Stimulated activated CD4-positive, alpha-beta T cell treated with anti-CD3 and anti-CD28 coated beads, Interleukin-12 subunit alpha, Interleukin-12 subunit beta, amount 100 ng/mL, for 48 hours (primary cell): ENCODE results near the gene ITPR2.

Experiments used
- DNase-seq, 3 donors: peaks; one replicate each; pipeline ENCODE4 v3.0.0-alpha.2; 2020; ENCODE audit warnings: low read depth in 2 of 3, low spot score in 1 of 3

Gene ITPR2

GRCh38 chr12:26370098-26370497 lies 462.9 kb downstream of the ITPR2 start:
- no peak for DNase-seq

GRCh38 chr12:26369588-26369987 lies 463.4 kb downstream of the ITPR2 start:
- no peak for DNase-seq

GRCh38 chr12:26367991-26368730 lies 464.8 kb downstream of the ITPR2 start:
- DNase-seq, result no peak

GRCh38 chr12:26361964-26362363 lies 471.0 kb downstream of the ITPR2 start:
- DNase-seq, result no peak

GRCh38 chr12:26360062-26360461 lies 472.9 kb downstream of the ITPR2 start:
- DNase-seq, result no peak

- no peak for DNase-seq
Measured at GRCh38 chr12:26359576-26359975, 473.4 kb downstream of the ITPR2 start.

GRCh38 chr12:26358651-26359050 lies 474.3 kb downstream of the ITPR2 start:
- no peak for DNase-seq

GRCh38 chr12:26347300-26347699 lies 485.7 kb downstream of the ITPR2 start:
- DNase-seq, result no peak

GRCh38 chr12:26346736-26347135 lies 486.3 kb downstream of the ITPR2 start:
- DNase-seq, result no peak

GRCh38 chr12:26345471-26346003 lies 487.5 kb downstream of the ITPR2 start:
- no peak for DNase-seq

GRCh38 chr12:26341491-26341890 lies 491.5 kb downstream of the ITPR2 start:
- no peak for DNase-seq

GRCh38 chr12:26340649-26341048 lies 492.3 kb downstream of the ITPR2 start:
- DNase-seq, result no peak

- no peak for DNase-seq
Measured at GRCh38 chr12:26339976-26340375, 493.0 kb downstream of the ITPR2 start.

GRCh38 chr12:26338586-26339572 lies 494.1 kb downstream of the ITPR2 start:
- no peak for DNase-seq

- DNase-seq, result no peak
Measured at GRCh38 chr12:26335651-26336050, 497.3 kb downstream of the ITPR2 start.

- DNase-seq, result no peak
Measured at GRCh38 chr12:26334621-26335124, 498.3 kb downstream of the ITPR2 start.

- no peak for DNase-seq
Measured at GRCh38 chr12:26331960-26332359, 501.0 kb downstream of the ITPR2 start.

- no peak for DNase-seq
Measured at GRCh38 chr12:26331136-26331535, 501.9 kb downstream of the ITPR2 start.

- DNase-seq, result no peak
Measured at GRCh38 chr12:26327975-26328644, 504.9 kb downstream of the ITPR2 start.

GRCh38 chr12:26323673-26324072 lies 509.3 kb downstream of the ITPR2 start:
- no peak for DNase-seq

- DNase-seq, result no peak
Measured at GRCh38 chr12:26319511-26319910, 513.5 kb downstream of the ITPR2 start.
